ENCODE measurements around the gene ERVV-1.

Gene ERVV-1

GRCh38 chr19:52995711-52996110 lies 18.0 kb upstream of the ERVV-1 start:
- peaks cover 15% of the 10 kb centered on the region for H3K4me1 ChIP-seq (ENCODE audit: control insufficient read depth, insufficient read depth, low read length)
- H3K27ac ChIP-seq (ENCODE audit: low read length): no peak overlapping the region
- no peaks in the 10 kb centered on the region for H3K36me3 ChIP-seq (ENCODE audit: control insufficient read depth in 2 of 2, insufficient read depth in 2 of 2, low read length in 2 of 2)
- H3K4me3 ChIP-seq (ENCODE audit: low read length in 2 of 2): no peak overlapping the region
- H3K9me3 ChIP-seq (ENCODE audit: control insufficient read depth in 2 of 2, low read length in 2 of 2): no peaks in the 10 kb centered on the region
- H3K9ac ChIP-seq (ENCODE audit: low read length in 2 of 2): no peak overlapping the region
- no peaks in the 10 kb centered on the region for H3K27me3 ChIP-seq (ENCODE audit: control insufficient read depth in 1 of 2, insufficient read depth in 2 of 2, low read length in 2 of 2)

- Histone ChIP-seq H3K9me3 (ENCODE audit: control insufficient read depth in 2 of 2, low read length in 2 of 2) (no peaks in the 10 kb centered on the region), H3K27ac (ENCODE audit: low read length) (no peak overlapping the region), H3K36me3 (ENCODE audit: control insufficient read depth in 2 of 2, insufficient read depth in 2 of 2, low read length in 2 of 2) (no peaks in the 10 kb centered on the region), H3K4me1 (ENCODE audit: control insufficient read depth, insufficient read depth, low read length) (peaks cover 3% of the 10 kb centered on the region), H3K9ac (ENCODE audit: low read length in 2 of 2) (no peak overlapping the region), H3K27me3 (ENCODE audit: control insufficient read depth in 1 of 2, insufficient read depth in 2 of 2, low read length in 2 of 2) (no peaks in the 10 kb centered on the region), H3K4me3 (ENCODE audit: low read length in 2 of 2) (no peak overlapping the region)
Observed at GRCh38 chr19:52997975-52998374, 15.7 kb upstream of the ERVV-1 start.

GRCh38 chr19:53002479-53002878 lies 11.2 kb upstream of the ERVV-1 start:
- H3K36me3 ChIP-seq (ENCODE audit: control insufficient read depth in 2 of 2, insufficient read depth in 2 of 2, low read length in 2 of 2): no peaks in the 10 kb centered on the region

GRCh38 chr19:53004242-53004641 lies 9.5 kb upstream of the ERVV-1 start:
- H3K9me3 ChIP-seq (ENCODE audit: control insufficient read depth in 2 of 2, low read length in 2 of 2): no peaks in the 10 kb centered on the region
- H3K4me3 ChIP-seq (ENCODE audit: low read length in 2 of 2): no peak overlapping the region
- H3K4me1 ChIP-seq (ENCODE audit: control insufficient read depth, insufficient read depth, low read length): no peaks in the 10 kb centered on the region
- H3K36me3 ChIP-seq (ENCODE audit: control insufficient read depth in 2 of 2, insufficient read depth in 2 of 2, low read length in 2 of 2): no peaks in the 10 kb centered on the region
- no peak overlapping the region for H3K9ac ChIP-seq (ENCODE audit: low read length in 2 of 2)
- H3K27me3 ChIP-seq (ENCODE audit: control insufficient read depth in 1 of 2, insufficient read depth in 2 of 2, low read length in 2 of 2): no peaks in the 10 kb centered on the region
- H3K27ac ChIP-seq (ENCODE audit: low read length): no peak overlapping the region

More at GRCh38 chr19:53002479-53002878, 11.2 kb upstream of the ERVV-1 start:
- H3K27ac ChIP-seq (ENCODE audit: low read length): no peak overlapping the region
- H3K4me1 ChIP-seq (ENCODE audit: control insufficient read depth, insufficient read depth, low read length): no peaks in the 10 kb centered on the region
- no peak overlapping the region for H3K4me3 ChIP-seq (ENCODE audit: low read length in 2 of 2)
- H3K9ac ChIP-seq (ENCODE audit: low read length in 2 of 2): no peak overlapping the region
- H3K27me3 ChIP-seq (ENCODE audit: control insufficient read depth in 1 of 2, insufficient read depth in 2 of 2, low read length in 2 of 2): no peaks in the 10 kb centered on the region
- H3K9me3 ChIP-seq (ENCODE audit: control insufficient read depth in 2 of 2, low read length in 2 of 2): no peaks in the 10 kb centered on the region

- no peak overlapping the region for H3K4me3 ChIP-seq (ENCODE audit: low read length in 2 of 2)
- H3K27me3 ChIP-seq (ENCODE audit: control insufficient read depth in 1 of 2, insufficient read depth in 2 of 2, low read length in 2 of 2): peaks cover 0 to 3% of the 10 kb centered on the region in 2 donors
- no peaks in the 10 kb centered on the region for H3K4me1 ChIP-seq (ENCODE audit: control insufficient read depth, insufficient read depth, low read length)
- H3K36me3 ChIP-seq (ENCODE audit: control insufficient read depth in 2 of 2, insufficient read depth in 2 of 2, low read length in 2 of 2): no peaks in the 10 kb centered on the region
- H3K9ac ChIP-seq (ENCODE audit: low read length in 2 of 2): no peak overlapping the region
- H3K9me3 ChIP-seq (ENCODE audit: control insufficient read depth in 2 of 2, low read length in 2 of 2): no peaks in the 10 kb centered on the region
- no peak overlapping the region for H3K27ac ChIP-seq (ENCODE audit: low read length)
Observed at GRCh38 chr19:53007200-53007599, 6.5 kb upstream of the ERVV-1 start.

GRCh38 chr19:53007606-53008005 lies 6.1 kb upstream of the ERVV-1 start:
- no peaks in the 10 kb centered on the region for H3K9me3 ChIP-seq (ENCODE audit: control insufficient read depth in 2 of 2, low read length in 2 of 2)
- no peaks in the 10 kb centered on the region for H3K36me3 ChIP-seq (ENCODE audit: control insufficient read depth in 2 of 2, insufficient read depth in 2 of 2, low read length in 2 of 2)
- H3K4me3 ChIP-seq (ENCODE audit: low read length in 2 of 2): no peak overlapping the region
- no peak overlapping the region for H3K27ac ChIP-seq (ENCODE audit: low read length)
- no peak overlapping the region for H3K9ac ChIP-seq (ENCODE audit: low read length in 2 of 2)
- peaks cover 0 to 3% of the 10 kb centered on the region in 2 donors for H3K27me3 ChIP-seq (ENCODE audit: control insufficient read depth in 1 of 2, insufficient read depth in 2 of 2, low read length in 2 of 2)
- H3K4me1 ChIP-seq (ENCODE audit: control insufficient read depth, insufficient read depth, low read length): no peaks in the 10 kb centered on the region

- H3K9ac ChIP-seq (ENCODE audit: low read length in 2 of 2): no peak overlapping the region
- H3K36me3 ChIP-seq (ENCODE audit: control insufficient read depth in 2 of 2, insufficient read depth in 2 of 2, low read length in 2 of 2): no peaks in the 10 kb centered on the region
Observed at GRCh38 chr19:53008061-53008778, 5.5 kb upstream of the ERVV-1 start.

GRCh38 chr19:53010494-53010893 lies 3.2 kb upstream of the ERVV-1 start:
- H3K9me3 ChIP-seq (ENCODE audit: control insufficient read depth in 2 of 2, low read length in 2 of 2): no peaks in the 10 kb centered on the region
- no peaks in the 10 kb centered on the region for H3K36me3 ChIP-seq (ENCODE audit: control insufficient read depth in 2 of 2, insufficient read depth in 2 of 2, low read length in 2 of 2)
- H3K4me1 ChIP-seq (ENCODE audit: control insufficient read depth, insufficient read depth, low read length): no peaks in the 10 kb centered on the region
- peaks cover 0 to 3% of the 10 kb centered on the region in 2 donors for H3K27me3 ChIP-seq (ENCODE audit: control insufficient read depth in 1 of 2, insufficient read depth in 2 of 2, low read length in 2 of 2)
- no peak overlapping the region for H3K9ac ChIP-seq (ENCODE audit: low read length in 2 of 2)
- H3K4me3 ChIP-seq (ENCODE audit: low read length in 2 of 2): no peak overlapping the region
- H3K27ac ChIP-seq (ENCODE audit: low read length): no peak overlapping the region

More at GRCh38 chr19:53008061-53008778, 5.5 kb upstream of the ERVV-1 start:
- Histone ChIP-seq H3K27ac (ENCODE audit: low read length) (no peak overlapping the region), H3K9me3 (ENCODE audit: control insufficient read depth in 2 of 2, low read length in 2 of 2) (no peaks in the 10 kb centered on the region), H3K4me3 (ENCODE audit: low read length in 2 of 2) (no peak overlapping the region), H3K4me1 (ENCODE audit: control insufficient read depth, insufficient read depth, low read length) (no peaks in the 10 kb centered on the region), H3K27me3 (ENCODE audit: control insufficient read depth in 1 of 2, insufficient read depth in 2 of 2, low read length in 2 of 2) (peaks cover 0 to 3% of the 10 kb centered on the region in 2 donors)

- no peaks in the 10 kb centered on the region for H3K9me3 ChIP-seq (ENCODE audit: control insufficient read depth in 2 of 2, low read length in 2 of 2)
- H3K4me1 ChIP-seq (ENCODE audit: control insufficient read depth, insufficient read depth, low read length): no peaks in the 10 kb centered on the region
- no peaks in the 10 kb centered on the region for H3K36me3 ChIP-seq (ENCODE audit: control insufficient read depth in 2 of 2, insufficient read depth in 2 of 2, low read length in 2 of 2)
- H3K4me3 ChIP-seq (ENCODE audit: low read length in 2 of 2): no peak overlapping the region
- no peak overlapping the region for H3K9ac ChIP-seq (ENCODE audit: low read length in 2 of 2)
- H3K27me3 ChIP-seq (ENCODE audit: control insufficient read depth in 1 of 2, insufficient read depth in 2 of 2, low read length in 2 of 2): peaks cover 0 to 3% of the 10 kb centered on the region in 2 donors
- no peak overlapping the region for H3K27ac ChIP-seq (ENCODE audit: low read length)
Observed at GRCh38 chr19:53012006-53012405, 1.7 kb upstream of the ERVV-1 start.

- Histone ChIP-seq H3K27ac (ENCODE audit: low read length) (no peak overlapping the region), H3K4me3 (ENCODE audit: low read length in 2 of 2) (no peak overlapping the region), H3K36me3 (ENCODE audit: control insufficient read depth in 2 of 2, insufficient read depth in 2 of 2, low read length in 2 of 2) (no peaks in the 10 kb centered on the region), H3K27me3 (ENCODE audit: control insufficient read depth in 1 of 2, insufficient read depth in 2 of 2, low read length in 2 of 2) (no peaks in the 10 kb centered on the region), H3K4me1 (ENCODE audit: control insufficient read depth, insufficient read depth, low read length) (no peaks in the 10 kb centered on the region), H3K9ac (ENCODE audit: low read length in 2 of 2) (no peak overlapping the region), H3K9me3 (ENCODE audit: control insufficient read depth in 2 of 2, low read length in 2 of 2) (no peaks in the 10 kb centered on the region)
Observed at GRCh38 chr19:53015159-53015558, 1.4 kb downstream of the ERVV-1 start.

GRCh38 chr19:53015730-53016129 lies 2.0 kb downstream of the ERVV-1 start:
- Histone ChIP-seq H3K36me3 (ENCODE audit: control insufficient read depth in 2 of 2, insufficient read depth in 2 of 2, low read length in 2 of 2) (no peaks in the 10 kb centered on the region), H3K9ac (ENCODE audit: low read length in 2 of 2) (no peak overlapping the region), H3K4me1 (ENCODE audit: control insufficient read depth, insufficient read depth, low read length) (no peaks in the 10 kb centered on the region), H3K27ac (ENCODE audit: low read length) (no peak overlapping the region), H3K4me3 (ENCODE audit: low read length in 2 of 2) (no peak overlapping the region), H3K9me3 (ENCODE audit: control insufficient read depth in 2 of 2, low read length in 2 of 2) (no peaks in the 10 kb centered on the region), H3K27me3 (ENCODE audit: control insufficient read depth in 1 of 2, insufficient read depth in 2 of 2, low read length in 2 of 2) (no peaks in the 10 kb centered on the region)

Data from stomach smooth muscle (tissue), 2 donors.